NCI-H524 (cell line): Measurements from ENCODE around the gene CYSRT1.
A peak's percentile ranks its signal among the peaks of the same experiment; 100 is the strongest.

Source experiments
- DNase-seq, 2 experiments: peaks; one replicate each; lab custom pipeline; 2025; lab: John Stamatoyannopoulos, UW

The CYSRT1 gene

DNA sequence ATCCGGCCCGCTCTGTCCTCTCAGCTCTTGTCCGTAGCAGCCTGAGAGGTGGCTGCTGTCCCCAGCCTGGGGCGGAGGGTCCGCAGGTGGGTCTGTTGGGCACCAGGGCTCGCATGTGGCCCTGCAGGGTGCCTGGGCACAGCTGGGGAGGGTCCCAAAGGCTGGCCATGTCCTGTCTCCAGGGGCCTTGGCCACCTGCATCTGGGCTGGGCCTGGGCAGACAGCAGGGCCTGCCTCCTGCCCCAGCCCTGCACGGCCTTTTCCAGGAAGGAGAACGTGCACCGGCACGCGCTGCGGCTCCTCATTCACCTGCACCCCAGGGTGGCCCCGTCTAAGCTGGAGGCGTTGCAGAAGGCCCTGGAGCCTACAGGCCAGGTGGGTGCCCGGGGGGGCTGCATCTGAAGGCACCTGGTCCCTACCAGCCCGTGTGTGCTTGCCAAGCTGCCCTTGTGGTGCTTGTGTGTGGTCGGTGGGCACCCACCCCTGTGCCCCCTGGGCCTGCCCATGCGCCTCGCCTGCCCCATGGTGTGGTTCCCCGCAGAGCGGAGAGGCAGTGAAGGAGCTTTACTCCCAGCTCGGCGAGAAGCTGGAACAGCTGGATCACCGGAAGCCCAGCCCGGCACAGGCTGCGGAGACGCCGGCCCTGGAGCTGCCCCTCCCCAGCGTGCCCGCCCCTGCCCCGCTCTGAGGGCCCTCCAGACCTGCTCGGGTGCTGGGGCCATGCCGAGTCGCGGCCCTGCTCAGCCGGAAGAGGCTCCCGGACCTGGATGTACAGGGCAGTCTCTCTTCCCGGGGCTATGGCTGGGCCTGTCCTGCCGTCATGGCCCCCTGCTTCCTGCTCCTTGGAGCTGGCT is 47.5 kb downstream of the CYSRT1 start:
- no peak for DNase-seq

DNA sequence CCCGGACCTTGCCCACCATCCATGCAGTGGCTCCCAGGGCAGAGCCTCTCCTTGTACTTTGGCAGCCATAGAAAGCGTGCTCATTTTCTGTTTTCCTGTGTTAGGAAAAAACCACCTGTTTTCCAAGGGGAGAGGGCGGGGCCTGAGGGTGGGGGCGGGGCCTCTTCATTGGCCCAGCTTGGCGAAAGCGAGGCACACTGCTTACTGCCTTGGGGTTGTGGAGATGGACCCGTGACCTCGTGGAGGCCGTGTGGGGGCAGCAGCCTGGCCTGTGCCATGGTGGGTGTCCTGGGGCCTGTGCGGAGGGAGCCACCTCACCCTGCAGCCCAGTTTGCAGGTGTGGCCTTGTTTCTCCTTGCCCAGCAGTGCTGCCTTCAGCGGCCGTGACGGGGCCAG is 48.1 kb downstream of the CYSRT1 start:
- DNase-seq = no peak

DNA sequence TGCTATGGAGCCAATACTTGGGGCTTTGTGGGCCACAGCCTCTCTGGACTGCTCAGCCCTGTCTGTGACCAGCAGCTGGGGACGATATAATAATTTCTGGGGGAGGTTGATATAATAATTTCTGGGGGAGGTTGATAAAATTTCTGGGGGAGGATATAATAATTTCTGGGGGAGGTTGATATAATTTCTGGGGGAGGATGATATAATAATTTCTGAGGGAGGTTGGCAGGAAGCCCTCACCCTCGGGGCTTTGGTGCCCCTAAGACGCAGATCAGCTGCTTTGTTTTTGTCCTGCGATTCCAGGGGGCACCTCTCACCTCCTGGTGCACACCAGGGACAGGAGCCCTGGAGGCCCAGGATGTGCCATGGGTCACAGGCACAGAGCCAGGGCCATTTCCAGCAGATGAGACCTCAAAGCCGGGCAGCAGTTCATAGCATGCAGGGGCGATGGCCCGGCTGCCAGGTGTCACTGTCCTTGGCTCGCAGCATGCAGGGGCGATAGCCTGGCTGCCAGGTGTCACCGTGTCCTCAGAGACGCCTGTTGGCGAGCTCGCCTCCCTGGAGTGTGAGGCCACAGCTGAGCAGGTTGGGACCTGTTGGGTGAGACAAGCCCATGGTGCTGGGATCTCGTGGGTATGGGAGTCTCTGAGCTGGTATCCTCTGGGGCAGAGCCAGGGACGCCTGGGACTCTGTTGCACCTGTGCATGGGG is 48.8 kb downstream of the CYSRT1 start:
- DNase-seq = peak in 1 of 2 experiments; percentile 36

DNA sequence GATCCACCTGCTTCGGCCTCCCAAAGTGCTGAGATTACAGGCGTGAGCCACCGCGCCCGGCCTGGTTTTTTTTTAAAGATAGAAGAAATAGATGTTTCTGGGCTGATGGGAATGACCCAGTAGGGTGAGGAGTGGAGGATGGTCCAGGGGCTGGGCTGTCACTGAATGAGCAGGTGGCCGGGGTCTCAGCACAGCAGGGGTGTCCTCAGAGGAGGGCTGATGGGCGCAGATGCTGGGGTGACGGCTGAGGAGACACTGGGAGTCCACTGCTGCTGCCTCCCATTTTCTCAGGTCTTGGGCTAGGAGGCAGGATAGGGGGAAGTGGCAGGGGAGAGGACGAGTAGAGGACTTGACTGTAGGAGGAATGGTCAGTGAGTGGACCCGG is 50.2 kb downstream of the CYSRT1 start:
- DNase-seq = no peak
